Measurements from ENCODE around the gene PRAMEF18. TPM values are rescaled to one million over a fixed set of nuclear protein-coding genes. Genes with fewer than 3 reads are reported as not detected.
"Not testable (repeated sequence)": the region's sequence is repeated elsewhere in the genome, so short reads cannot be mapped to it uniquely, and the experiment has no call there.

Gene PRAMEF18
- total and polyA plus RNA-seq, 7 experiments from 2014 or later = not detected

DNA sequence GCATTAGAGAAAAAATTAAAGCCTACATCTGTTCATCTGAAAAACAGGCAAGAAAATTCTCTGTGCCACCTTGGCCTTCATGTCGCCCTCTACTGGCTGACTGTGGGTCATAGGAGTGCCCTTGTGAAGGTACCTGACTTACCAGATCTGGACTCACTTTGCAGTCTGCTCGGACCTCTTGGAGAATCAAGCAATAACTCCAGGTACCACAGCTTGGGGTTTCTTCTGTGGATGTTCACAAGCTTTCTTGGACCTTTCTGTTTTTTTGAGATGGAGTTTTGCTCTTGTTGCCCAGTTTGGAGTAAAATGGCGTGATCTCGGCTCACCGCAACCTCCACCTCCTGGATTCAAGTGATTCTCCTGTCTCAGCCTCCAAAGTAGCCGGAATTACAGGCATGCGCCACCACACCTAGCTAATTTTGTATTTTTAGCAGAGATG lies 2.4 kb upstream of the PRAMEF18 start:
- Histone ChIP-seq H3K27me3 (ENCODE audit: control insufficient read depth in 2 of 2, insufficient read depth in 2 of 2, low read length in 2 of 2) (no peaks in the 10 kb centered on the region), H3K4me3 (ENCODE audit: low read length) (no peak overlapping the region), H3K36me3 (ENCODE audit: control insufficient read depth in 2 of 3, insufficient read depth in 3 of 3, low read length in 3 of 3) (no peaks in the 10 kb centered on the region), H3K4me1 (ENCODE audit: control insufficient read depth in 2 of 2, insufficient read depth in 2 of 2, low read length in 2 of 2) (no peaks in the 10 kb centered on the region), H3K27ac (ENCODE audit: low read depth, low read length) (no peak overlapping the region), H3K9me3 (ENCODE audit: control insufficient read depth in 2 of 3, low read length in 3 of 3) (no peaks in the 10 kb centered on the region)
- Mint-ChIP-seq H3K4me1 (no peaks in the 10 kb centered on the region), H3K4me3 (no peak overlapping the region), H3K9me3 (peaks cover 0 to 2% (median 0%) of the 10 kb centered on the region in 11 donors), H3K27me3 (peaks cover 3 to 25% (median 15%) of the 10 kb centered on the region in 5 donors), H3K27ac (no peak overlapping the region), H3K36me3 (no peaks in the 10 kb centered on the region)
- DNase-seq (peak in 2 of 9 donors; percentile 12 to 35), ATAC-seq (no peak)
- intact Hi-C loops (cut with micrococcal nuclease) = no loop called here
- ChIA-PET POLR2A (no interaction called here), CTCF (no interaction called here)

DNA sequence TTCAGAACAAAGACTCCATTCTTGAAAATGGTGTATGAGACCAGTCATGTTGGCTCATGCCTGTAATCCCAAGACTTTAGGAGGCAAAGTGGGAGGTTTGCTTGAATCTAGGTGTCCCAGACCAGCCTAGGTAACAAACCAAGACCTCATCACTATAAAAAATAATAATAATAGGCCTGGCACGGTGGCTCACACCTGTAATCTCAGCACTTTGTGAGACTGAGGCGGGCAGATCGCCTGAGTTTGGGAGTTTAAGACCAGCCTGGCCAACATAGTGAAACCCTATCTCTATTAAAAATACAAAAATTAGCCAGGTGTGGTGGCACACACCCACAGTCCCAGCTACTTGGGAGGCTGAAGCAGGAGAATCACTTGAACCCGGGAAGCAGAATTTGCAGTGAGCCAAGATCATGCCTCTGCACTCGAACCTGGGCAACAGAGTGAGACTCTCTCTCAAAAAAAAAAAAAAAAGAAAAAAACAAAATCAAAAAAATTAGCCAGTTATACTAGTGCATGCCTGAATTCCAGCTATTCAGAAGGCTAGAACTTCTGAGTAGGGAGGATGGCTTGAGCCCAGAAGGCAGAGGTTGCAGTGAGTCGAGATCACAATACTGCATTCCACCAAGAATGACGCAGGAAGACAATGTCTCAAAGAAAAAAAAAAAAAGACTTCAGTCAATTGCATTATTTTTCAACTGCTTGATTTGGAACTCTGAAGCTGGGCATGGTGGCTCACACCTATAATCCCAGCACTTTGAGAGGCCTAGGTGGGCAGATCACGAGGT lies 1.5 kb upstream of the PRAMEF18 start:
- CTCF ChIA-PET; H3K27ac Mint-ChIP-seq; intact Hi-C loops (cut with micrococcal nuclease); H3K4me3 ChIP-seq (ENCODE audit: low read length); H3K27me3 ChIP-seq (ENCODE audit: control insufficient read depth in 2 of 2, insufficient read depth in 2 of 2, low read length in 2 of 2); H3K4me1 ChIP-seq (ENCODE audit: control insufficient read depth in 2 of 2, insufficient read depth in 2 of 2, low read length in 2 of 2); POLR2A ChIA-PET; ATAC-seq; H3K4me3 Mint-ChIP-seq; DNase-seq; H3K36me3 Mint-ChIP-seq; H3K27ac ChIP-seq (ENCODE audit: low read depth, low read length); H3K36me3 ChIP-seq (ENCODE audit: control insufficient read depth in 2 of 3, insufficient read depth in 3 of 3, low read length in 3 of 3); H3K9me3 ChIP-seq (ENCODE audit: control insufficient read depth in 2 of 3, low read length in 3 of 3); H3K4me1 Mint-ChIP-seq; H3K9me3 Mint-ChIP-seq: not testable (repeated sequence)
- H3K27me3 Mint-ChIP-seq = peaks cover 3 to 25% (median 15%) of the 10 kb centered on the region in 5 donors

DNA sequence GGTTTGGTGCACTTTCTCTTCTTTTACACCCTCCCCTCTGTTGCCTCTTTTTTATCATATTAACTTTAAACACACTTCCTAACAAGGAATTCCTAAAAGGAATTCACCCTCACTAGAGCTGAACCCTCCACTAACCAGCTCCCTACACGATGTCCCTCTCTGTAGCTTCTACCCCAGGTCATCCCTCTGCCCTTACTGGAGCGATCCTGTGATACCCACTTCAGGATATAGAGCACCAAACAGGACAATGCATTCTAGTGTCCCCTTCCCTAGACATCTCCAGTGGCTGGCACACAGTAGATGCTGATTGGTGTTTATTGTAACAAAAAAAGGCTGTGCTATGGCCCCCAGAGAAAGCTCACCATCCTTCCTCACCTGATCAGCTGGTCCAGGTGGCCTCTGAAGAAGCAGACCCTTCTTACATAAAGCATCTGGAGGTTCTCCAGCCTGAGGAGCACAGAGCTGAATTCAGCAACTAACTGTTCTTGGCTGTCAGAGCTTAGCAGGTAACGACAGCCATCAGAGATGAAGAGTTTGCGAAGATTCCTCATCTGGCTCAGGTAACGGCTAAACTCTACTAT lies 1.4 kb downstream of the PRAMEF18 start:
- H3K4me3 Mint-ChIP-seq = no peak overlapping the region
- intact Hi-C loops (cut with micrococcal nuclease) = no loop called here
- H3K4me1 Mint-ChIP-seq = no peaks in the 10 kb centered on the region
- ChIA-PET POLR2A (no interaction called here), CTCF (no interaction called here)
- DNase-seq (no peak), ATAC-seq (no peak)
- Histone ChIP-seq H3K4me3 (ENCODE audit: low read length) (no peak overlapping the region), H3K27me3 (ENCODE audit: control insufficient read depth in 2 of 2, insufficient read depth in 2 of 2, low read length in 2 of 2) (no peaks in the 10 kb centered on the region), H3K4me1 (ENCODE audit: control insufficient read depth in 2 of 2, insufficient read depth in 2 of 2, low read length in 2 of 2) (no peaks in the 10 kb centered on the region), H3K36me3 (ENCODE audit: control insufficient read depth in 2 of 3, insufficient read depth in 3 of 3, low read length in 3 of 3) (no peaks in the 10 kb centered on the region), H3K9me3 (ENCODE audit: control insufficient read depth in 2 of 3, low read length in 3 of 3) (no peaks in the 10 kb centered on the region), H3K27ac (ENCODE audit: low read depth, low read length) (no peak overlapping the region)
- no peaks in the 10 kb centered on the region for H3K36me3 Mint-ChIP-seq
- no peaks in the 10 kb centered on the region for H3K9me3 Mint-ChIP-seq
- H3K27ac Mint-ChIP-seq = no peak overlapping the region
- peaks cover 3 to 15% (median 9%) of the 10 kb centered on the region in 5 donors for H3K27me3 Mint-ChIP-seq

DNA sequence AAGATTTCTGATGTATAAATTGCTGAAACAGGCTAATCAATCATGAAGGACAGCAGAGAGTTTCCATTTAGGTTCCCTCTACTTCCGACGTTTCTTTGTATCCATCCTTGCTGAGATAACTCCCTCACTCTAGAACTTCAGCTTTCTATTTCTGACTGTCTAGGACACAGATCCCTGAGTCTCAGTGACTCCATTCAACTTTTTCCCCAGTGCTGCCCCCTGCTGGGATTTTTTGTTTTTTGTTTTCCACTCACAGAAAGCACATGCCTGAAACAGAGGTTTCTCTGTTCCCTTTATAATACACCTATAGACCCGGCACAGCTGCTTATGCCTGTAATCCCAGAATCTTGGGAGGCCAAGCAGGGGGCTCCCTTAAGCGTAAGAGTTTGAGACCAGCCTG lies 3.2 kb downstream of the PRAMEF18 start:
- H3K4me3 ChIP-seq (ENCODE audit: low read length); H3K9me3 Mint-ChIP-seq; H3K4me3 Mint-ChIP-seq; DNase-seq; POLR2A ChIA-PET; intact Hi-C loops (cut with micrococcal nuclease); ATAC-seq; H3K27ac ChIP-seq (ENCODE audit: low read depth, low read length); H3K36me3 ChIP-seq (ENCODE audit: control insufficient read depth in 2 of 3, insufficient read depth in 3 of 3, low read length in 3 of 3); CTCF ChIA-PET; H3K27me3 ChIP-seq (ENCODE audit: control insufficient read depth in 2 of 2, insufficient read depth in 2 of 2, low read length in 2 of 2); H3K36me3 Mint-ChIP-seq; H3K4me1 ChIP-seq (ENCODE audit: control insufficient read depth in 2 of 2, insufficient read depth in 2 of 2, low read length in 2 of 2); H3K9me3 ChIP-seq (ENCODE audit: control insufficient read depth in 2 of 3, low read length in 3 of 3); H3K4me1 Mint-ChIP-seq; H3K27ac Mint-ChIP-seq: not testable (repeated sequence)
- H3K27me3 Mint-ChIP-seq = peaks cover 3 to 15% (median 9%) of the 10 kb centered on the region in 5 donors

DNA sequence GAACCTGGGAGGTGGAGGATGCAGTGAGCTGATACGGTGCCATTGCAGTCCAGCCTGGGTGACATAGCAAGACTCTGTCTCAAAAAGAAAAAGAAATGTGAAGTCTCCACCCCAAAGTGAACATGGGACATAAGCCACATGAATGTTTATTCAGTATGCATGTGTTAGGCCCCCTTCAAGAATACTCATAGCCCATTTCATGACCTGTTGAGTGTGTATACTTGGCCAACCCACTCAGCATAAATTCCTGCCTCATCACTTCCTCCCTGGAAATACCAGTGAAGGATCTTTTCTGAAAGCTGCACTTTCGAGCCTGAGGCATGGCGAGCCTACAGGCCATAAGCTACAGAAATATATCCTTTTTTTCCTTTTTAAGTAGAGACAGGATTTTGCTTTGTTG lies 6.8 kb downstream of the PRAMEF18 start:
- H3K4me3 Mint-ChIP-seq; H3K27ac Mint-ChIP-seq; intact Hi-C loops (cut with micrococcal nuclease); H3K4me3 ChIP-seq (ENCODE audit: low read length); POLR2A ChIA-PET; DNase-seq; H3K9me3 ChIP-seq (ENCODE audit: control insufficient read depth in 2 of 3, low read length in 3 of 3); H3K27me3 Mint-ChIP-seq; H3K36me3 ChIP-seq (ENCODE audit: control insufficient read depth in 2 of 3, insufficient read depth in 3 of 3, low read length in 3 of 3); H3K36me3 Mint-ChIP-seq; H3K4me1 ChIP-seq (ENCODE audit: control insufficient read depth in 2 of 2, insufficient read depth in 2 of 2, low read length in 2 of 2); H3K27me3 ChIP-seq (ENCODE audit: control insufficient read depth in 2 of 2, insufficient read depth in 2 of 2, low read length in 2 of 2); H3K9me3 Mint-ChIP-seq; H3K4me1 Mint-ChIP-seq; CTCF ChIA-PET; H3K27ac ChIP-seq (ENCODE audit: low read depth, low read length); ATAC-seq: not testable (repeated sequence)

DNA sequence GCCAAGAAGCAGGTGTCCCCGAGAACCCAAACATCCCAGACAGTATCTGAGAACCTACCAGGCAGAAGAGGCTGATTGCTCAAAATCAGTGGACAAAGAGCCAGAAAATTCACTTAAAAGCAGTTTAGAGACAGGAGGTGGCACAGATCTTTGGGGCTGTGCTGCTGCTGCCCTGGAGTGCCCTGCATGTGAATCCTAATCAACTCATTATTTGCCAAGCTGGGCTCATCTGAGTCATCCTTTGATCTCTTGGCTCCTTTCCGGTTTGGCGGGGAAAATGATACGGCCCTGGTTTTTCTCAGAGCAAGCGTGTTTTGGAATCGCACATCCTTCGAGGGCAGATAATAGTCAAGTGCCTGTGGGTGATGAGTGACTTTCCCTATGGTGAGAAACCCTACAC lies 9.3 kb downstream of the PRAMEF18 start:
- DNase-seq; CTCF ChIA-PET; H3K36me3 Mint-ChIP-seq; H3K4me3 Mint-ChIP-seq; intact Hi-C loops (cut with micrococcal nuclease); H3K27me3 Mint-ChIP-seq; H3K36me3 ChIP-seq (ENCODE audit: control insufficient read depth in 2 of 3, insufficient read depth in 3 of 3, low read length in 3 of 3); POLR2A ChIA-PET; H3K4me1 ChIP-seq (ENCODE audit: control insufficient read depth in 2 of 2, insufficient read depth in 2 of 2, low read length in 2 of 2); H3K9me3 Mint-ChIP-seq; H3K27me3 ChIP-seq (ENCODE audit: control insufficient read depth in 2 of 2, insufficient read depth in 2 of 2, low read length in 2 of 2); ATAC-seq; H3K27ac ChIP-seq (ENCODE audit: low read depth, low read length); H3K9me3 ChIP-seq (ENCODE audit: control insufficient read depth in 2 of 3, low read length in 3 of 3); H3K4me3 ChIP-seq (ENCODE audit: low read length); H3K4me1 Mint-ChIP-seq; H3K27ac Mint-ChIP-seq: not testable (repeated sequence)

DNA sequence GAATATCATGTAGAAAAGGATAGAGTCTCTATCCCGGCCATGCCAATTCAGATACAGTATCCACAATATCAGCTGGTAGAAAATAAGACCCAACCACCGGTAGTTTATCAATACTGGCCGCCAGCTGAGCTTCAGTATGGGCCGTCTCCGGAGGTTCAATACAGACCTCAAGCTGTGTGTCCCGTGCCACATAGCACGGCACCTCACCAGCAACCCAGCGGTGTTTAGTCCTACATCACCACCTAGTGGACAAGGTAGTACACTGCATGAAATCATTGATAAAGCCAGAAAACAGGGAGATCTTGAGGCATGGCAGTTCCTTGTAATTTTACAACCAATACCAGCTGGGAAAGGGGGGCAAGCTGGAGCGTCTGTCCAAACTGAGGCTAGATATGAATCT lies 17.2 kb downstream of the PRAMEF18 start:
- POLR2A ChIA-PET; H3K36me3 ChIP-seq (ENCODE audit: control insufficient read depth in 2 of 3, insufficient read depth in 3 of 3, low read length in 3 of 3); H3K27ac Mint-ChIP-seq; H3K9me3 ChIP-seq (ENCODE audit: control insufficient read depth in 2 of 3, low read length in 3 of 3); intact Hi-C loops (cut with micrococcal nuclease); H3K27ac ChIP-seq (ENCODE audit: low read depth, low read length); H3K27me3 ChIP-seq (ENCODE audit: control insufficient read depth in 2 of 2, insufficient read depth in 2 of 2, low read length in 2 of 2); H3K4me3 Mint-ChIP-seq; DNase-seq; H3K27me3 Mint-ChIP-seq; H3K4me3 ChIP-seq (ENCODE audit: low read length); H3K4me1 ChIP-seq (ENCODE audit: control insufficient read depth in 2 of 2, insufficient read depth in 2 of 2, low read length in 2 of 2); ATAC-seq; H3K4me1 Mint-ChIP-seq; H3K9me3 Mint-ChIP-seq; H3K36me3 Mint-ChIP-seq; CTCF ChIA-PET: not testable (repeated sequence)
